Measurements from ENCODE around the gene GPR135.

GPR135 gene, protein sequence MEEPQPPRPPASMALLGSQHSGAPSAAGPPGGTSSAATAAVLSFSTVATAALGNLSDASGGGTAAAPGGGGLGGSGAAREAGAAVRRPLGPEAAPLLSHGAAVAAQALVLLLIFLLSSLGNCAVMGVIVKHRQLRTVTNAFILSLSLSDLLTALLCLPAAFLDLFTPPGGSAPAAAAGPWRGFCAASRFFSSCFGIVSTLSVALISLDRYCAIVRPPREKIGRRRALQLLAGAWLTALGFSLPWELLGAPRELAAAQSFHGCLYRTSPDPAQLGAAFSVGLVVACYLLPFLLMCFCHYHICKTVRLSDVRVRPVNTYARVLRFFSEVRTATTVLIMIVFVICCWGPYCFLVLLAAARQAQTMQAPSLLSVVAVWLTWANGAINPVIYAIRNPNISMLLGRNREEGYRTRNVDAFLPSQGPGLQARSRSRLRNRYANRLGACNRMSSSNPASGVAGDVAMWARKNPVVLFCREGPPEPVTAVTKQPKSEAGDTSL

DNA sequence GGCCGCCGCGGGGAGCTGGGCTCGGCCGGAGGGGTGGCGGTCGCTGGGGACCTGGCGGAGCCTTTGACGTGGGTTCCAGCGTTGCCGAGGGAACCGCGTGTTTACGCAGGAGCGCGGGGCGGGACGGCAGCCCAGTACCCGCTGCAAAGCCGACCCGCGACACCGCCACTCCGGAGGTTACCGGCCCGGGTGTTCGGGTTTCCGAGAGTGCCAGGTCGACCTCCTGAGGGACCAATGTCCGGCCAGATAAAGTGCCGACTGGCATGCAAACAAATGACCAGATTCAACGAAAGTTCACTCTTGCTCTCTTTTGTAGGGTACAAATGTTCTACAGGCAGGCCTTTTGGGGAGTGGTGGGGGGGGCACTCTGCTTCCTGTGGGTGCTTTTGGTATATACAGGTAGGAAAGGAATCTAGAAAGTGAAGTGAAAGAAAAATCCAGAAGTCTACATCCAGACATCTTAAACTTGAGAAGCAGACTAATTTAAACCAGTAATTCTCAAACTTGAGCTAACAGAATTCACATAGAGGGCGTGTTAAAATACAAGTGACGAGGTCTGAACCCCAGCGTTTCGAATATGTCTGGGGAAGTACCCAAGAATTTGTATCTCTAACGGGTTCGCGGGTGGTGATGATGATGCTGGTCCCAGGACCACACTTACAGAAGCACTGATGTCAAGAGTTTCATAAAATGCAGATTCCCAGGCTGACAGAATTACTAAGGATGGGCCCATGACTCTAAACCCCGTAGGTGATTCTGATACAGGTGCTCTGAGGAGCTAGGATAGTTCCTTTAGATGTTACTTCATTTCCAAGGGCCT lies at the start of gene GPR135:
TSS of gene GPR135 (minus strand) at position 65 of the 820 bp plus-strand sequence. CDS start 154 bp downstream, outside the sequence.
- DNase-seq, result no peak

DNA sequence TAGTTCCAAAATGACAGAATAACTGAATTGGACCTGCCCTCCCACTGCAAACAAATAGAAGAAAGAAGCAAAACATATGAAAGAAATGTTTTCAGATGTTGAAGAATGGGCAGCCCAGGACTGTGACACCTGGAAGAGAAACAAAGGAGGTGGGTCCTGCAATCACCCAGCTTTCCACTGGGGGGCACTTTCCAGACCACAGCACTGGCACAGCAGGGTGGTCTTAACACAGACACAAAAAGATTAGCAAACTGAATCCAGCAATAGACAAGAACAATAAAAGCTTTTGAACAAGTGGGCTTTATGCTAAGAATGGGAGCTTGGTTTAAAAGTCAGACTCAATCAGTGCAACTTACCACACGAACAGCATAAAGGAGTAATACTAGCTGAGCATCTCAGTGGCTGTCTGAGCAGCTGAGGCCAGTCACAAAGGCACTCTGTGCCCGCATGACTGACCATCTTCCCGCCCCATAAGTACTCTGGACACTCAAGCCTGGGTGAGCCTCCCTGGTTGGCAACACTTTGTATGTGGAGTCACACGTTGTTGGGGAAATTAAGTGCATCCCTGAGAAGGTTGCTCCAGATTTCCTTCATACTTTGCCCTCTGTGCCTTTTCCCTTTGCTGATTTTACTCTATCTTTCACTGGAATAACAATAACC lies 46.9 kb upstream of the GPR135 start:
- DNase-seq, result no peak

DNA sequence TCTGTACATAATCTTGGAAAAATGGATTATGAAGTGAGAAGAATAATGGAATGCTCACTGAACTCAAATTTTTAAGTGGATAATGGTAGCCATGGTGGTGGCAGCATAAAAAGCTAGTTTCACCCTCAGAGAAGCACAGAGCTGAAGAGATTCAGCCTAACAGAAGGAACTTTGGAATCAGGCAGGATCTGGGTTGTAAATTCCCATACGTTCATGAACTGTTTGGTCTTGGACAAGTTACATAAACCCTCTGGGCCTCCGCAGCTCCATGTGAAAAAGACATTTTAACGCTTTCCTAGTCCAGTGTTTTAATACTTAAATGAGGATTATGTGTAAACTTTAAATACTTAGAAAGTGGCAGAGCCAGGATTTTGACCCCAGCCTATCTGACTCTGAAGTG lies 45.8 kb upstream of the GPR135 start:
- DNase-seq, result no peak

DNA sequence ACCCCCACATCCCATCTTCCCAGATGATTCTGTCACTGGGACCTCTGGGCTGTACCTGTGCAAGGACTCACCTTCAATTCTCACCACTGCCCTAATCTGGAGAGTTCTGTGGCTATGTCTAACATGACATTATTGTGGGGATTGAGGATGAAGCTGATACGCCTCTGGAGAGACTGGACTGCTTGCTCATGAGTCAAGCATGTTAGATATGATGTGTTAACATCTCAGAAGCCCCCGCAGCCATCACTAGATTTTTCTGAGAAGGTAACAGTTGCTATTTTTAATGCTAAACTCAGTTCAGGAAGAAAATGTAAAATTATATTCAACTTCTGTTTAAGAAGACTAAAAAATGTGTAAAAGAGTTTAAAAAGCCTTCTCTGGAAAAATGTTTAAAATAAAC lies 44.8 kb upstream of the GPR135 start:
- DNase-seq, result no peak

DNA sequence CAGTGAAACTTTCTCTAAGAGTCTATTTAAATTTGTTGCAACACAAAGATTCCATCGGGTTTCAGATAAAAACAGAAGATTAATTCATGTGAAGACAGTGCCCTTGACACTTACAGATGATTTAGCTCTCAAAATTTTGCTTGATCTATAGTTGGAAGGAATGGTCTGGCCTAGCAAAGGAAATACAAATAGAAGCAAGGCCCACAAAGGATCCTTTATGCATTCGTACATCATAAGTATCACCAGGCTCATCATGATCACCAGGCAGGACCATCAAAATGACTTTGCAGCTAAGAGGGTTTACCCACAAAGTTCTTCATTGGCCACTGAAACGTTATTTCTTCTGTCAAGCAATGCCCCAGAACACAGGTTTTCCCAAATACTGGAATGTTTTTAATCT lies 43.9 kb upstream of the GPR135 start:
- DNase-seq, result no peak

DNA sequence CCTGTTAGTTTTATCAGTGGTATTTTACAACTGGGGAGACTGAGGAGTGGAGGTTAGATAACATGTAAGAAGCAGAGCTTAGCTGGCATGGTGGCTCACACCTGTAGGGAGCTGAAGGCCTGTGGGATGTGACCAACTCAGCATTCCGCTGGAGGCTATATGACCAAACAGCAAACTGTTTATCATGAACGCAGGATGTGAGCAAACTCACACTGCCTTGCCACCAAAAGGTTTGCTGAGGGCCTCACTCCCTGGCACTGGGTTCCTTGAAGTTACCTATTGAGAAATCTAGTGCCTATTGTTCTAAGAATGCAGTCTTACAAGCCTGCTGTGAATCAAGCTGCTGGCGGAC lies 42.5 kb upstream of the GPR135 start:
- DNase-seq, result no peak

DNA sequence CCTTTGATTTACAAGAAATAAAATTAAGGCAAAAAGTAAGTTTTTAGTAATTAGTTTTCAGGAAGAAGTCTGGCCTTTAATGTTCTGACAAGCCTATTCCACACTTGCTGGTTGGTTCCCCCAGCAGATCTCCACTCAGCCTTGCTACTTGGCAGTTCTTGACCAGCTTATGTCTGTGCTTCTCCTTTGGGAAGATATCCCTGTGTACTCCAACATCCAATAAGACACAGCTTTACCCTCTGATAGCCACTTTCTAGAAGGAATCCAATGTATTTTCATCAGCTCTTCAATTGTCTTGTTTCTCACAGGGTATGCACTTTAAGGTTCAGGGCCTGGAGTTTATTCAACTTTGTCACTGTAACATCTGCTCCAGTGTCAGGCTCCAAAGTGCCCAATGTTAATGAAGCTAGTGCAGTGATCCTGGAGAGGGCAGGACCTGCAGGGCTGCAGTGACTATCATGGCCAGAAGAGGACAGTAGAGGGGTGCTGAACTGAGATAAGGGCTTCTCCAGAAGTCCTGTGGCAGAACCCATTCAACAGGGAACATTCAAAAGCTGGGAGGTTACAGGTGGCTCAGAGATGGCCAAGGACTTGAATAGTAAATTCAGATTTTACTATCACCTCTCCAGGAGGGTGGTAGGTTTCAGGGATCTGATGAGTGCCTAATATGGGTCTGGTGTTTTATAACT lies 42.0 kb upstream of the GPR135 start:
- peak in 1 of 2 experiments; percentile 65 for DNase-seq

DNA sequence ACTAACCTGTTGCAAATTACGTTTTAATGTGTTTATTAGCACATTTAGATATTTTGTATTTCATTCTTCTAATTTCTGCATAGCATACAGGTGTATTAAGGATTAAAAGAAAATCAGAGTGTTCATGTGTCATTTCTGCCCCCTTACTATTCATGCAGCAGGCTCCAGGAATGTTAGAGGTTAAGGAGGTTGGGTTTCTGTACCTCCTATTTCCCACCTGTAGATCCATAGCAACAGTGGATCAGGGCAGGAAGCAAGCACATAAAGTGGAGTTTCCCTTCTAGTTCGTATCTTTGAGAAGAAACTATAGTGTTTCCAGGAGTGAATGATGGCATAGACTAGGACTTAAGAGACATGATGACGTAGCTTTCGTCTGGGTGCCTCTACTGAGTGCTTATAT lies 38.1 kb upstream of the GPR135 start:
- DNase-seq, result no peak

DNA sequence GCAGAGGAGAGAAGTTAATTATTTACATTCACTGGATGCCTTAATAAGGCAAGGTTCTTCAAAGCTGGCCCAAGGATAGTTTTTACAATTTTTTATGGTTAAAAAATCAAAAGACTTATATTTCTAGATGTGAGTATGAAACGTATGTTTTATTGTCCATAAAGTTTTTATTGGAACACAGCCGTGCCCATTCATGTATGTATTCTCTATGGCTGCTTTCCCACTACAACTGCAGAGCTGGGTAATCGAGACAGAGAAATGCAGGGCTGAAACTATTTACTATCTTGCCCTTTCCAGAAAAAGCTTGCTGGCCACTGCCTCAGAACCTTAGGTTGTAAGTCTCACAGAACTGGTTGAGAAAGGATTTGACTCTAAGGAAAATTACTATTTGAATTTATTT lies 35.6 kb upstream of the GPR135 start:
- no peak for DNase-seq

DNA sequence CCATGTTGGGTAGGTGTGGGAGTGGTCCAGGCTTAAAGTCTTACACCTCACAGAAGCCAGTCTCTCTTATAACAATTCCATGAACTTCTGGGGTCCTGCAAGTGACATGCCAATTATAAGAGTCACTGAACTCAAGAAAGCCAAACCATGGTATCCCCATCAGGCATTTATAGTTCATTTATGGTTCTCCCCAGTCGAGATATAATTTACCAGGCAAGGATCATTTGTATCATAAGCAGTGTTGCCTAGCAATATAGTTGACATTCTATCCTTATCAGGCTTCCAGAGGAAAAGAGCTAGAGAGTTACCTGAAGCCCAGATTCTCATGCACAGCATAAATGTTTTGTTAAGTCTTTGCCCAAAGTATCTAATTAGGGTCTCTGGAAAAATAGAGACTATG lies 27.2 kb upstream of the GPR135 start:
- DNase-seq, result no peak

DNA sequence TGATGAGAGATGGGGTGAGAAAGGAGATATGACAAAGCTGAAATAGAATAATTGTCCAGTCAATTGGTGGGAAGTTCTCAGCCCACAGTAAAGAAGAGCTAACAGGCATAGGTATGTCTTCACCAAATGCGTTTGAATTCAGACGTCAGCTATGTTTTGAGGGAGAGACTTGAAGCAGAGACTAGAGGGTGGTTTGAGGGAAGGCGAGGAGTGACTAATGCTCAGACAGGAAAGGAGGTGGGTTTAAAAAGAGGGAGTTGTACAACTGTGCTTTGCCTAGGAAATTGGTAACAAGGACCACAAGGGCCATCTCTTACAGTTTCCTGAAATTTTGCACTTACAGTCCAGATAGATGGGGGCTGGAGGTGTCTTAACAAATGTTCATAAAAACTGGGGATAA lies 25.6 kb upstream of the GPR135 start:
- no peak for DNase-seq

DNA sequence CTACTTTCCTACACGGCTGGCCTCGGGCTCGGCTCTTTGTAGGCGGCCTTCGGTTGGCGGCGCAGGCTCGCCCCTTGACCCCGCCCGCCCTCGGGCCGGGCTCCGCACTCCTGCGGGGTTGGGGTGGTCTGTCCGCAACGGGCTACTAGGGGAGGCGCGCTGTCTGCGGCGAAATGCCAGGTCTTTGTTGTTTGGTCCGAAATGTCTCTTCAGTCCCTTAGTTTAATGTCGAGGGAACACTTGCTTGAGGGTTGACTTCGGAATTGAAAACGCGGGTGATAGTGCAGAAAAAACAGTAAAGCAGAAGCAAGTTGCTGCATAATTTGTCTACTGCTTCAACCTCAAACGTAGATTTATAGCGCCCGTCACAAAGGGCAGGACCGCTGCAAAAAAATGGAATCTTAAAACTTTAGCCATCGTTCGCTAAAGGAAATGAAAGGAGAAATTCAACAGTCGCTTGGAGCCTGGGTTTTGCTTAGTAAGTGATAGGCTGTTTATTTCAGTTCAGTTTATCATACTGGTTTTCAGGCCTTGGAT lies 19.5 kb upstream of the GPR135 start:
- no peak for DNase-seq

DNA sequence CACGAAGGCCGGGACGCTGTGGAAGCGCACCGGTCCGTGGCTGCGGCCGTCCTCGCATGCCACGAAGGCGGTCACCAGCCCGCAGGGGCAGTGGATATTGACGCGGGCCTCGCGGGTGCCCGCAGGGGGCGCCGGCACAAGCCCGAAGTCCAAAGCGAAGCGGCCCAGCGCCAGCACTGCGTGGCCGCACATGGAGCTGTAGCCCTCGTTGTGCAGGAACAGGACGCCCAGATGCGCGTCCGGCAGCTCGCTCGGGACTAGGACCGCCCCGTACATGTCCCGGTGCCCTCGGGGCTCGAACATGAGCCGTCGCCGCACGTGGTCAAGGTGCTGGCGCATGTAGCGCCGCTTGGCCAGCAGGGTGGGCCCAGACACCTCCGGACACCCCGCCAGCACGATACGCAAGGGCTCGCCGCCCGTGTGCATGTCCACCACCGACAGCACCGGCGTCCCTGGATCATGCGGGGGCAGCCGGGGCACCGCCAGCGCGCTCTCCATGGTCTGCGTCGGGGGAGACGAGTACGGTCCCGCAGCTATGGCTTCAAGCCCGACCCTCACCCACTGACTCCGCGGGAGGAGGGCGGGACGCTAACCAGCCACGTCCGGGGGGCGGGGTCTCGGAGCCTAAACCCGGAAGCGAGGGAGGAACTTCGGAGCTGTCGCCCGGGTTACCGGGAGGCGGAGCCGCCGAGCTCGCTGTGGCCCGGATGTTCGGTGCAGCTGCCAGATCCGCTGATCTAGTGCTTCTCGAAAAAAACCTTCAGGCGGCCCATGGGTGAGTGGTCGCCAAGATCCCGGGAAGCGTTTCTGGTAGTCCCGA lies 18.8 kb upstream of the GPR135 start, which contains the start of the genes JKAMP and L3HYPDH:
TSS of gene JKAMP (plus strand) at position 699 of the 820 bp plus-strand sequence. CDS start at position 772, 73 bp downstream.
TSS of gene L3HYPDH (minus strand) at position 590 of the 820 bp plus-strand sequence. CDS start at position 498, 92 bp downstream.
- peak; percentile 11 to 84 for DNase-seq

DNA sequence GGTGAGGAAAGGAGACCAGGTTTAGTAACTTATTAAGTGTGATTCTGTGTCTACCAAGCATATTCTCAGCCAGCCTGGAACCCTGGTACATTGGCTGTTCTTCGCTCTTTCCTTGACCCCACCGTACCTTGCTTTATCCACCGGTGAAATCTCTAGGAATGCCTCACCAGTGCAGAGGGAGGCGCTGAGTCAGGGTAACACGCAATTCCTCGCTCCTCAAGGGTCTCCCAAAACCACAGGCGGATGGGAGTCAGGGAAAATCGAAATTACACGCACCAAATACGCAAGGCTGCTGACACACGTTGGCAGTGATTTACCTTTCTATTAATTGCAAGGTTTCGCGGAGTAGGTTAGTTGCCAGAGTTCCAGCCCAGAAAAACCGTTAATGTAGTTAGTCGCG lies 18.2 kb upstream of the GPR135 start:
- DNase-seq, result no peak

DNA sequence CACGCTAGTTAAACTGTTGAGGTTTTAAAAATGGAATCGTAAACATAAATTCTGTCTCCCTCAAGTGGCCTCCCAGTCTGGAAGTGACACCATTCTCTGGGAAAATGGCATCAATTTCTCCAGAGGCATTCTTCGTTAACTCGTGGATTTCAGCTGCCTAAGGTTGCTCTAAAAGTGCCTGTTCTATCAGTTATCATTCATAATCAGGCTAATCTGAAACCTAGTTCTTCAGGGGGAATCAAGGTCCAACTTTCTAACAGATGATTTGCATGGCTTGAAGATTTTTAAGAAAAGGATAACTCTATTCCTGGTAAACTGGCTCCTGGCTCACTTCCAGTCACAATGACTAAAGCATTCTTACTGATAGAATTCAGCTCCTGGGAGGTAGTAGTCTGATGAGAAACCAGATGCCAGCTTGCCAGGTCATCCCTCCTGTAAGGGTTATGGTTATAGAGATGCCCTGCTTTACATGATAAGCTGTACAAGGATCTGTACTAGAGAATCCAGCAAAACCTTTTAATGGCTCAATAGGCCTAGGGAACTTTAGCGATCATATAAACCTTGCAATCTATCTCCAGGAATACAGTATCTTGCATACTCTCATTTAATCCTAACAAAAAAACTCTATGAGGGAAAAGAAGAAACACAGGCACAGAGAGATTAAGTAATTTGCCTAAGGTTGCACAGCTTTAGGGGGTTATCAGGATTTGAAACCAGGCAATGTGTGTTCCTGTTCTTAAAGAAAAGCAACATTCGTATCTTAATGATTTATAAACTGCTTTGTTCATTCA lies 17.6 kb upstream of the GPR135 start:
- DNase-seq, result no peak

DNA sequence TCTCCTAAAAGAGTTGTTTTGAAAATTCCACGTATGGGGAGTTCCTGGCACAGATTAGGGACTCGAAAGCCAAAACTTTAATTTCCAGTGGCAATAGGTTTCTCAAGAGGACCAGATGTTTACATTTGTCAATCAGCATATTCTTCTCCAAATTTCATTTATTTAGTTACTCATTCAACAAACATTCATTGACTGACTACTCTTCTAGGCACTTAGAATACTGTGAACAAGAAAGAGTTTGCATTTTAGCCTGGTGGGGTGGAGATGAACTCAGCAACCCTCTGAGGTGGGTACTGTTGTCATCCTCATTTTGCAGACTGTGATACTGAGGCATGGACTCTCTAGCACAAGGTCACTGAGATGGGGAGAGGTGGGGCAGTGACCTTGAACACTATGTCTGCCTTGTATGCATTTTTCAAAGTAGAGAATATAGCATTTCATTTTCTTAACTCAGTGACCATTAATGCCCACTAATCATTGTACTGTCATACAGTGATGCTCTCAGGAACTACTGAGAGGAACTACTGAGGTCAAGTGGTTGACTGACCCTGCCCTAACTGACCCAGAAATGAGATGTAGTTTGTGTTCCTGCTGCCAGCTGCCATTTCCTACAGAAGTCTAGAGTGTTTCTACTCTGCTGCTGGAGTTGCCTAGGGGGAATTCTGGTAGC lies 16.8 kb upstream of the GPR135 start:
- DNase-seq, result no peak

DNA sequence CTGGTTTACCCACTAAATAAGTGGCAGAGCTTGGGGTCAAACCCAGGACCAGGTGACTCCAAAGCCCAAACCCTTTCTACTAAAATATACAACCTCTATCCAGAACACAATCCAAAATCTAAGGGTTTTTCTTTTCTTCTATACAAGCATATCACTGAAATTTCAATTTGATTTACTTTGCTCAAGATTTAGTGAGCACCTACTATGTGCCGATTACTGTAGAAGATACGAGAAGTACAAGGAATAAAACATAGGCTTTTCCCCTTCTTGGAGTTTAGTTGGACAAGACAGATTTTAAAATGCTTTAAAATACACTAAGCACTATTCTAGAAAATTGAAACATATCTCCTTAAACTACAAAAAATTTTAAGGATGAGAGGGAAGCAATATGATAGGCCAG lies 16.2 kb upstream of the GPR135 start:
- DNase-seq, result no peak

DNA sequence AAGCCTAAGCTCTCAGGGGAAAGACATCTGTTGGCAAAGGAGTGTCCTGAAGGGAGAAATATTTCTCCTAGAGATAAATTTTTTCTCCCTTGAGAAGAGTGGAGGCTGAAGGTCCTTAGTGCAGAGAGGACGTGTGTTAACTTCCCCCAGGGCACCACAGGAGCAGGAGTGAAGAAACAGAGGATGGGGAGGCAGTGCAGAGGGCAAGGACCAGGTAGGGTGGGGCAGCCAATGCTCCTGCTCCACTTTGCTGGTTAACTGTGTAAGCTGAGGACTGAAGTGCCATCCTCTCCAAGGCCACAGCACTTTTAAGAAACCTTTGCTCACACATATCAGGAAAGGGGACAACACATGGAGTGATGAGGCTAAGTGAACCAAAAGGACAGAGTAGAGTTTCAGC lies 15.0 kb upstream of the GPR135 start:
- DNase-seq, result no peak

DNA sequence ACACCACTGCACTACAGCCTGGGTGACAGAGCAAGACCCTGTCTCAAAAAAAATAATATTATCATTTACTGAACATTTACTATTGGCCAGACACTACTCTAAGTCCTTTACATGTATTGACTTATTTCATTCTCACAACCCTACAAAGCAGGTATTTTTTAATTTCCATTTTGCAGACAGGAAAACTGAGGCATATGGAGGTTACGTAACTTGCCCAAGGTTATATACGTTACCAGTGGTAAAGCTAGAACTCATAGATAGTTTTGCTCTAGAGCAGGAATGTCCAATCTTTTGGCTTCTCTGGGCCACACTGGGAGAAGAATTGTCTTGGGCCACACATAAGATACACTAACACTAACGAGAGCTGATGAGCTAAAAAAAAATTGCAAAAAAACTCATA lies 13.4 kb upstream of the GPR135 start:
- no peak for DNase-seq

DNA sequence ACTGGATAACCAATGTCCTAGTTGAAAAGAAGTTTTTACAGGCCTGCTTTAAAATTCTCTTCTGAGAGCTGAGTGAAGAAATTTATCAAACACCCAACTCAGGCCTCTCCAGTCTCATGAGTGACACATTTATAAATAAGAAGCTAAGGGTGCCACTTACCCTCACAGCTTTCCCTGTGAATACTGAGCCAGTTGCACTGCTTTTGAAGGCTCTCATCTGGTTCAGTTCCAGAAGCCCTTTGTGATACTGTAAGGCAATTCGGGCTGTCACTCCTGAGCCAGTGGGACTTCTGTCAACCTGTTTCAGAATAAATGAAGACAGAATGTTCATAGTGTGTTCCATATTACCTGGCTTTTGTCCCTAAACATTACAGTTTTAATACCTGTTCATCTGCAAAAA lies 10.5 kb upstream of the GPR135 start:
- DNase-seq, result no peak
